HPDE6-E6E7 (cell line): ENCODE data around the gene GALNTL6.
A peak's percentile ranks its signal among the peaks of the same experiment; 100 is the strongest.

Source experiments
- DNase-seq: peaks from one replicate; pipeline ENCODE4 v3.0.0; 2011; ENCODE audit warnings: missing footprints; ENCODE audit errors: extremely low spot score

GALNTL6 gene

GRCh38 chr4:172547724-172548123 lies 734.5 kb downstream of the GALNTL6 start:
- DNase-seq: no peak

DNA sequence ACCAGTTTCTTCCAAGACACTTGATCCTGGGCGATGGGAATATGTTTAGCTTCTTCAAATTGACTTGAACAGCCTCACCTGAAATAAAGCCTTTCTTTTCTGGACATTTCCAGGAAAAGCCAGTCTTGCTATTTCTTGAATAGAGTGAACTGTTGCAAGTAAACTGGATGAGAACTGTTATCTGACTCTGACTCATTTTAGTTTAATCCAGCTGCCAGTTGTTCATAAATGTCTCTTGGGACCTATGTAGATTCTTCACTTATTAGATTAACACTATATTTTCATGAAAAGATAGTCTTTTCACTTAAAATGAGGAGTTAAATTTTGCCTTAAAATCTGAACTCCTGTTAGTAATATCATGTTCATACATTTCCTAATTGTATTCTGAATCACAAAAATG lies 740.0 kb downstream of the GALNTL6 start:
- no peak for DNase-seq

DNA sequence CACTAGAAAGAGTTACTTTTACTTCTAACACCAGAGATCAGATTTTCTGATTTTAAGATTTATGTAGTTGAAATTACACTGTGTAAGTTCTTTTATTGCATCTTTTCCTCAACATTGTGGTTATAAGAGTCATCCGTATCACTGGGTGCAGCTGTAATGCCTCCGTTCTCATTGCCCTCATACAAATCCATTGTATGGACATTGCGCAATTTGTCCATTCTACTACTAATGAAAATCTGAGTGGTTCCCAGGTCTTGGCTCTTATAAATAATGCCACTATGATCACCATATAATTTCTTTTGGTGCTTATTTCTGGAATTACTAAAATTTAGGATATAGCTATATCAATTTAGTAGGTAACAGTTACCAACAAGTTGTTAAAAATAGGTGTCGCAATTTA lies 741.4 kb downstream of the GALNTL6 start:
- no peak for DNase-seq

DNA sequence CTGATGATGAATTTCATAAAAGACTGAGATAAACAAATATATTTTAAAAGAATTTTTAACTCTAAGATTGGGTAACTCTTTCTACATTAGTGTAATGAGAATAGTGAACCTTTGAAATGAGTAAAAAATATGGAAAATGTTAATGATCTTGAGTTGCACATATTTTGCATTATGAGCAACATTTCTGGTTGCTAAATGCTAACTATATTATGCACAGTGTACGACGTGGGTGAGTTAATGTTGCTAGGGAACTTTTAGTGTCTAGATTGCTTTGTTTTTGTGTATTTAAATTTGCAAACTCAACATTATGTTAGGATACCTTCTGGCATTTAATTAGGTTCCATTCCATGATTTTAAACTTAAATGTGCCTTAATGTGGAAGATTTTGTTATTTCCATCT lies 742.5 kb downstream of the GALNTL6 start:
- DNase-seq: no peak

- peak; percentile 2 for DNase-seq
These were observed 760.7 kb downstream of the GALNTL6 start for GRCh38 chr4:172573899-172574298.

DNA sequence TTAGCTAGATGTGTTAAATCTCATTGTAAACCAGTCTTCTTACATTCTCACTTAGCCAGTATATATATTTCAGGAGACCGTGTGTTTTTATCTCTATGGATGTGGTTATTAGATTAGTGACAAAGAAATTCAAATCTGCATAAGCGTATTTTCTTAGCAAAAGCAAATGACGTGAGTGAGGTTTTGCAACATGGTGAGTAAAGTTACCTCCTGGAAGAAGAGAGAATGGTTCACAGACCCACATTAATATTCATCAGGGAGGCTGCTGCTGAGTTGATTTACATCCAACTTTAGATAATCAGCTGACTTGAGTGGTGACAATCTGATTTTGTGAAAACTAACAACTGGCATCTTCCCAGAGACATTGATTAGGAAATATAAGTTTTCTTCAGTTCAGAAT lies 765.5 kb downstream of the GALNTL6 start:
- no peak for DNase-seq

DNA sequence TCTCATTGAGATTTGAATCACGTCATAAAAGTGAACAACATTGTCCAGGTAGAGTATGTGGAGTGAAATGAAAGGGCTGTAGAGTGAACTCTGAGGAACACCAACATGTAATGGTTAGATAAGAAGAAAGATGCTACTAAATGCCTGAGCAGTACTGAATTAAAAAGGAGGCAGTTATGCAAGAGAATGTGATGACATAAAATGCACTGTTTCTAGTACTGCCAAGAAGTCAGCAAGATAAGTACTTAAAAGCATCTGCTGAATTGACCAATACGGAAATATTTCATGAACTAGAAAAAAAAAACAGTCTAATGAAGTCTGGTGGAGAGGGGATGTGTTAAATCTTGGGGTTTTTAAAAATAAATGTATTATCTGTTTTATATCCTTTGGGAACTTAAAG lies 771.6 kb downstream of the GALNTL6 start:
- DNase-seq: no peak

GRCh38 chr4:172596206-172596605 lies 783.0 kb downstream of the GALNTL6 start:
- no peak for DNase-seq

DNA sequence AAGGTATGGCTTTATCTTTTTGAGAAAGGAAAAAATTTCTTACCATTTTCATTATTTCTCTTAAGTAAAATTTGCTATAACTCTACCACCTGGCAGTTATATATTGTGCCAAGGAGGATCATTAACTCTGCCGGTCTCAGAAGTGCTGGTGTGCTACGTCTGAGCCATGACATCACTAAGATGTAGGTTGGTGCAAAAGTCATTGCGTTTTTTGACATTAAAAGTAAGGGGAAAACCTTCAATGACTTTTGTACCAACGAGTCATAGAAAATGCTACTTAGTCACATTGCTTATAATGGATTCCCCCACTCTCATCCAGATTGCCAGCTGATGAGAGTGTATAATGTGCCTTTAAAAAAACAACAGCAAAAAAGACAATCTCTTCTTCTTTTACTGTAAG lies 786.4 kb downstream of the GALNTL6 start:
- DNase-seq: no peak

DNA sequence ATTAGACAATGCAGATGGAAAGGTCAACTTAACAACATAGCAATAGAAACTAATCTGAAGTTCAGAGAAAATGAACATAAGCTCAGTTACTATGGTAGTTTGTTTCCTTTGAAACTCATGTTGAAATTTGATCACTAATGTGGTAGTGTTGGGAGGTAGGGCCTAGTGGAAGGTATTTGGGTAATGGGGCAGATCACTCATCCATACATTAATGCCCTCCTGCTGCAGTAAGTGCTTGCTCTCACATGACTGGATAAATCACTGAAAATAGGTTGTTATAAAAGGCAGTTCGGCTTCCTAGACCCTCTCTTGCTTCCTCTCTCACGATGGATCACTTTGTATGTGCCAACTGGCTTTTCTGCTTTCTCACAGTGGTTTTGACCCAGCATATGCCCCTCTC lies 788.0 kb downstream of the GALNTL6 start:
- no peak for DNase-seq

DNA sequence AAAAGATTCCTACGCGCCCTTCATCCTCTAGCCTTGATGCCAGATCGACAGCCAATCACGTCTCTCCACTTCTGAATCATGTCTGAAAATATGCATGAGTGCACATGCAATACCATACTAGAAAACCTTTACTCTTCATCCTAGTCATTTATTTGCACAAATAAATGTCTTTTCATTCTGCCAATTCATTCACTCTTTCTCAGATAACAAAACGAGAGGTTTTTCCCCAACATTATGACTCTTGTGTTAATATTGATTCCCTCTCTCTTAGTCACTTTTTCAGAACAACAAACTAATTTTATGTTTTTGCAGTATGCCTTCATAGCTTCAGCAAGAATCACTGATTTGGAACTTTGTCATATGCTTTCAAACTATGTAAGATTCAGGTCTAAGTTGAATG lies 806.0 kb downstream of the GALNTL6 start:
- DNase-seq: no peak

DNA sequence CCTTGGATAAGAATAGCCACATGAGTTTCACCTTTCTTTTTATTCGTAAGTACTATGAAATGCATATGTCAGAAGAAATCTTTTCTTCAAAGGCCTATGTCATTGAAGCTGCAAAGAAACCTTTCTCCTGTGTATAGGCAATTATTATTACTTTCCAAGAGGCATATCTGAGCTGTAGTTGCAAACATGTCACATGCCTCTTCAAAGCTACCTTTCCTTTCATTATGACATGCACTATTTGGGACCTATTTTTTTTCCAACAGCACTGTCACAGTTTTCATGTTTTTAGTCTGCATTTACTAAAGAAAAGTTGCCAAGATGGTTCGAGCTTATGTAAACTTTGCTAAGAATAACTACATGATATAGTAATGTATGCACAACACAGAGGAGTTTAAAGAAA lies 806.6 kb downstream of the GALNTL6 start:
- no peak for DNase-seq

DNA sequence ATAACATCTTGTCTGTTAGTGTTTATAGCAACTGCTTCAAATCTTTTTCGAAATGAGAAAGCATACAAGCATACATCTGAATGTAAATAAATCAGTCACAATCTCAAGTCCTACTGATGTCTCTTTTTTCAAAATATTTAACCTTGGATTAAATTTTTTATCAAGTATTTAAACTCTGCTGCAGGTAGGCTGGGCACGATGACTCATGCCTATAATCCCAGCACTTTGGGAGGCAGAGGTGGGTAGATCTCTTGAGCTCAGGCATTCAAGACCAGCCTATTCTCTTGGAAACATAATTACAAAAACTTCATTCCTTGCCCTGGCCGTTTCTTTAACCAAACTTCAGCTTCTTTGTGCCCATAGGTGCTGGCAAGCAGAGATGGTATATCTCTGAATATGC lies 815.1 kb downstream of the GALNTL6 start:
- no peak for DNase-seq

DNA sequence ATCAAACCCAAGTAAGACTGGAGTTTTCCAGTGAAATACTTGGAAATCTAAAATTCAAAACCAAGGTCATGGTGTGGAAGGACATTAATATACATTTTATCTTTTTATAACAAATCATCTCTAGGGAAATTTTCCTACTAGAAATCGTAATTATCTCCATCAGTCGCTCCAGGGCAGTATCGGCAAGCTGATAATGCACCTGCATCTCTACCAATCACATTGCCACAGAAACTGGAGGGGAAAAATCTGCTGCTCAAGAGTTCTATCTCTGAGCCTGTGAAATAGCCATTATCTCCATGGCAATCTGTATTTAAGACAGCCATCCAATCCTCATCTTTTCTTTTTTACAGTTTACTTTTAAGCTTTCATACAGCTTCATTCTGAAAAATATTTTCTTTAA lies 817.1 kb downstream of the GALNTL6 start:
- no peak for DNase-seq

GRCh38 chr4:172631832-172632231 lies 818.6 kb downstream of the GALNTL6 start:
- DNase-seq: no peak

- peak; percentile 20 for DNase-seq
These were observed 835.3 kb downstream of the GALNTL6 start for GRCh38 chr4:172648471-172648870.

DNA sequence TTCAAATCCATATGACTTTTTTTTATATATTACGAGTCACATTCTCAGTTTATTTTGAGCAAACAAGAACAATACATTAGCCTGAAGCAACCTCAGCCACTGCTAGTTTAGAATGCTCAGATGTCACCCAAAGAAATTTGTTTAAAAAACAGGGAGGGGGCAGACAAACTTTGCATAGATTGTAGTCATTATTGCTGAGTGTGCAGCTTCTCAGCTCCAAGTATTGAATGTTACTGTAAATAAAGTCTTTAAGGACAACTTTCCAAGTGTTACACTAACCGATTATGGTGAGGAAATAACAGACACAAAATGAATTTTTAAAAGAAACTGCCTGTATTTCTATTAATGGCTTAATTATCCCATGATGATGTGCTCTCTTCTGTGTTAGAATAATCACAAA lies 835.9 kb downstream of the GALNTL6 start:
- DNase-seq: no peak

GRCh38 chr4:172650758-172651530 lies 837.7 kb downstream of the GALNTL6 start:
- DNase-seq: no peak

DNA sequence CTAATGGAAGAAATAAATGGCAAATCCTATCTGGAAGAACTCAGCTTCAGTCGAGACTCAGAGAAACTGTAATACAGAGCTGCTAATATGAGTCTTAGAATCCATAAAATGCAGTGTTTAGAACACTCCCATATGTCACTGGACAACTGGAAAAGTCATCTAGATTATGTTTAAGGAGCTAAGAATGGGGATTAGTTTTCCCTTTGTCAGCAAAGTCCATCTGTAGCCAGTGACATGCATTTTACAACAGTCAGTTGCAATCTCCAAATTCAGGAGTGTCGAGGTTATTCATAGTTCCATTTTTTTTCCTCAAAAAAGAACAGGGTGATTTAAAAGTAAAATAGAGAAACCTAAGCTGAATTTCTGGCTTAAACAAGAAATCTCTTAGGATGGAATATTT lies 838.8 kb downstream of the GALNTL6 start:
- DNase-seq: no peak

GRCh38 chr4:172652369-172652768 lies 839.2 kb downstream of the GALNTL6 start:
- DNase-seq: no peak

- DNase-seq: no peak
These were observed 840.5 kb downstream of the GALNTL6 start for GRCh38 chr4:172653676-172654075.

DNA sequence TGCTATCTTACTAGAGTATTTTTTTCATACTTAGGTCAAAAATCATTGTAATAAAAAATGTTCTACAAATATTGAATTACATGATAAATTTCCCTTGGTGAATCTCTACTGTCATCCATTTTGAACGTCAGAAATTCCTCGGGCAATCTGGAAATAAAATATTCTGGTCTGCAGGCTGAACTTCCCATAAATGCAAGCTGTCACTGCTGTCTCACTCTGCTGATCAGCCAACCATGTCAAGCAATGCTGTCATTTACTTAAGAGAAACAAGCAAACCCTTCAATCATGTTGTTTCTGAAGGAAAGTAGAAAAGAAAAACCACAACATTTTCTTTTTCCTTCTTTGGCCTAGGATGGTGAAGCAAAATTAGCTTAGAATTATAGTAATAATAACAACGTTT lies 841.3 kb downstream of the GALNTL6 start:
- DNase-seq: no peak

DNA sequence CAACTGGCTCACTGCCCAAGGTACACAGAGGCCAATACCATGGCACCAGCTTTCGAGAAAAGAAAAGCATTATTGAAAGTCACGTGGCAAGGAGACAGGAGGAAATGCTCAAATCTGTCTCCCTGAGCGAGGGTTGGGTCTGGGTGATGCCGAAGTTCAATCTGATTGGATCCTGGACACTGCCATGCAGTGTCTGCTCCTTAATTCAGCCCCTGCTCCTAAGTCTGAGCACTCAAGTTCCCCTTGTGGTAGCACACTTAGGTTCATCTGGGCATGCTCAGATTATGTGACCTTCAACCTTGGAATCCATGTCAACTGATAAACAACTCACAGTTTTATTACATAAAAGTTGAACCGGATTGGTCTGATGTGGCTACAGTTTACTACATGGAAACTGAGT lies 842.9 kb downstream of the GALNTL6 start:
- no peak for DNase-seq

DNA sequence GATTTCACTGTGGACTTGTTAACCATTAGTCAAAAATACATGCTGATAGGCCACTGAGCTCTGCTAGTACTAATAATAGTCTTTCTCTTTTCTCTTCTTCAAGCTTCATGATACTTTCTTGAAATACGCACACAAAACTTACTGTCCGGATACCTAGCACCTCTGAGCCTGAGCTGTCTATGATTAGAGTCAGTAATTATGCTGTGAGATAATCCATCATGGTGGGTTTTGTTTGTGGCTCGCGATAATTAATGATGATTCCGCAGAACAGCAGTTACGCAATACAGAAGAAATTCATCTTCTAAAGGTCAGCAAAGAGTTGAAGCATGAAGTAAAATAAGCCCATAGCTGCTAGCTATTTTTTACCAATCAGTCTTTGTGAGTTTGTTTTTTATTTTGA lies 843.9 kb downstream of the GALNTL6 start:
- no peak for DNase-seq
